ENCODE results near the gene COL23A1. TPM values are rescaled to one million over a fixed set of nuclear protein-coding genes. Genes with fewer than 3 reads are reported as not detected.
A peak's percentile ranks its signal among the peaks of the same experiment; 100 is the strongest.

COL23A1 gene
- polyA plus RNA-seq, 2 of the 4 experiments (the other 2 are of a cell fraction): not detected

GRCh38 chr5:178462076-178462475, 128.1 kb downstream of the COL23A1 start:
- ATAC-seq: no peak
- CTCF ChIA-PET: interaction anchor here (1.0 to 1.7 kb wide), 3 partner anchors 8 to 1032 kb away, joined by 3 to 7 read pairs (median 3); no protein-coding TSS in a partner anchor
- POLR2A ChIA-PET: no interaction called here

DNA sequence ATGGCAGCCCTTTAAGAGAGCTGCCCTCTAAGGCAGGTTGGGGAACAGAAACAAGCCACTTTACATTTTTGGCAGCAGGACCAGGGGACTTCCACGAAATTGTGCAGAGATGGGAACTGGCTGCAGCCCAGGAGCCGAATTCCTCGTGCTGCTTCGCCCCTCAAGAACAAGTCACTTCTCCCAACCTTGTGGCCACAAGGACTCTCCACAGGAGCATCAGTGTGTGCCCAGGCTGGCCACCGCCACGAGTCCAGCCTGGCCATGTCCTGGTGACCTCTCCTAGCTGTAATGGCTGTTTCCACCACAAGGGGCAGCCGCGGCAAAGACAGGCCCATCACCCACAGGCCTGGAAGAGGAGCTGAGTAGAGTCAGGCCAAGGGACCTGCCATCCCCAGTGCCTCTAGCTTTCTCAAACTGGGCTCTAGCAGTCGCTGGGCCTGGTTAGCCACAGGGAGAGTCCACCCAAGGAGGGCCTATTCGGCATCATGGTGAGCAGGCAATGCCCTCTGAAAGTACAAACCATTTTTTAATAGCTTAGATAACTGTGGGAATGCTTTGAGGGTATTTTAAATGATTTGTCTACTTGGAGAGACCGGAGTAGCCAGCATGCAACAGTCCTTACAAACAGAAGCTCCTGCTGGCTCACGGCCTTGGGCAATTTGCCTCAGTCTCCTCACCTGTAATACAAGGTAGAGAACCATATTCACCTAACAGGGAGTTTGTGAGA, 129.0 kb downstream of the COL23A1 start:
- ATAC-seq (peak; percentile 81 to 96), DNase-seq (ENCODE audit: low read depth in 1 of 2, low spot score in 1 of 2) (peak; percentile 37 to 58), FAIRE-seq (no peak)
- no peaks in the 10 kb centered on the region for H3K4me1 ChIP-seq
- 8% methylated on average over 10 of the region's 12 CpGs for WGBS (ENCODE audit: missing lambda C conversion rate)
- no peak for TF ChIP-seq NFE2L2 (conservative IDR thresholded peaks at IDR 0.05; ENCODE audit: low read length)
- no peak for TF ChIP-seq RARB (CRISPR knock-in tag; IDR thresholded peaks at IDR 0.05)
- no peak for TF ChIP-seq TFCP2L1 (CRISPR knock-in tag; IDR thresholded peaks at IDR 0.05)
- TF ChIP-seq CHD2 (IDR thresholded peaks at IDR 0.05; ENCODE audit: low read length, partially characterized antibody): no peak
- peak in 1 of 2 experiments; percentile 48; a peak in 2 of 5 replicates for TF ChIP-seq RAD21 (conservative IDR thresholded peaks at IDR 0.05 in 1 of 2, IDR thresholded peaks at IDR 0.05 in 1 of 2)
- H3K27ac ChIP-seq: no peak overlapping the region
- no peak overlapping the region for H3K4me3 ChIP-seq
- H3K9me3 ChIP-seq: peaks cover 16% of the 10 kb centered on the region; the same call in 1 of the 3 replicates
- H3K4me2 ChIP-seq: no peak overlapping the region
- ChIA-PET CTCF (interaction anchor here (0.6 to 1.8 kb wide), 6 partner anchors 9 to 1032 kb away, joined by 3 to 7 read pairs (median 3); no protein-coding TSS in a partner anchor), POLR2A (no interaction called here)

More at GRCh38 chr5:178462076-178462475, 128.1 kb downstream of the COL23A1 start:
- Histone ChIP-seq H3K4me1 (no peaks in the 10 kb centered on the region), H3K27ac (no peak overlapping the region), H3K4me3 (no peak overlapping the region), H3K4me2 (no peak overlapping the region), H3K9me3 (peaks cover 20% of the 10 kb centered on the region; the same call in 1 of the 3 replicates)
- no peak for FAIRE-seq
- no peak for TF ChIP-seq CBX2 (IDR thresholded peaks at IDR 0.05; ENCODE audit: borderline replicate concordance, low read depth)
- no peak for TF ChIP-seq KDM5A (IDR thresholded peaks at IDR 0.05)
- DNase-seq (ENCODE audit: low read depth in 1 of 2, low spot score in 1 of 2): no peak

DNA sequence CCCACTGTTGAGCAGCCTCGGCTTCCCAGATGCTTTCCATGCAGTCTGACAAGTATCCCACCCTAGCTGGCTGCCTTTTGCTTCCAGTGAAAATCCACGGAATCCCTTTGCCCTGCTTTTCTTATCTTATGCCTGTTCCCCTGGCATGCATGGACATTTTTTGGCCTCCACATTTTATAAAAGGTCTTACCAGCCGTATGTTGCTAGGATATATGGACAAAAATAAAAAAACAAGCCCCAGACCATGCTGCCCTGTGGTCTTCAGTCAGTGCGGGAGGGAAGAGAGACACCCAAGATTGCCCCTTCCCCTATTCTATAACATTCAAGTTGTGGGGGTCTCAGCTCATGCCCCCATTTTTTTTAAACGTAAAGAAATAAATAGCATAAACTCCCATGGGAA, 129.6 kb downstream of the COL23A1 start:
- ChIA-PET CTCF (interaction anchor here (0.6 to 1.8 kb wide), 4 partner anchors 9 to 308 kb away, joined by 3 to 7 read pairs (median 4); no protein-coding TSS in a partner anchor), POLR2A (no interaction called here)
- FAIRE-seq (no peak), DNase-seq (ENCODE audit: low read depth in 1 of 2, low spot score in 1 of 2) (no peak), ATAC-seq (no peak)
- TF ChIP-seq CHD4 (IDR thresholded peaks at IDR 0.05; ENCODE audit: borderline replicate concordance) (no peak), CEBPB (IDR thresholded peaks at IDR 0.05) (no peak), ESRRA (IDR thresholded peaks at IDR 0.05; ENCODE audit: borderline replicate concordance, low read length) (no peak)
- TF ChIP-seq, protein P1, sequence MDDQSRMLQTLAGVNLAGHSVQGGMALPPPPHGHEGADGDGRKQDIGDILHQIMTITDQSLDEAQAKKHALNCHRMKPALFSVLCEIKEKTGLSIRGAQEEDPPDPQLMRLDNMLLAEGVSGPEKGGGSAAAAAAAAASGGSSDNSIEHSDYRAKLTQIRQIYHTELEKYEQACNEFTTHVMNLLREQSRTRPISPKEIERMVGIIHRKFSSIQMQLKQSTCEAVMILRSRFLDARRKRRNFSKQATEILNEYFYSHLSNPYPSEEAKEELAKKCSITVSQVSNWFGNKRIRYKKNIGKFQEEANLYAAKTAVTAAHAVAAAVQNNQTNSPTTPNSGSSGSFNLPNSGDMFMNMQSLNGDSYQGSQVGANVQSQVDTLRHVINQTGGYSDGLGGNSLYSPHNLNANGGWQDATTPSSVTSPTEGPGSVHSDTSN (IDR thresholded peaks at IDR 0.05): no peak
- TF ChIP-seq, protein P2, sequence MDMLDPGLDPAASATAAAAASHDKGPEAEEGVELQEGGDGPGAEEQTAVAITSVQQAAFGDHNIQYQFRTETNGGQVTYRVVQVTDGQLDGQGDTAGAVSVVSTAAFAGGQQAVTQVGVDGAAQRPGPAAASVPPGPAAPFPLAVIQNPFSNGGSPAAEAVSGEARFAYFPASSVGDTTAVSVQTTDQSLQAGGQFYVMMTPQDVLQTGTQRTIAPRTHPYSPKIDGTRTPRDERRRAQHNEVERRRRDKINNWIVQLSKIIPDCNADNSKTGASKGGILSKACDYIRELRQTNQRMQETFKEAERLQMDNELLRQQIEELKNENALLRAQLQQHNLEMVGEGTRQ (IDR thresholded peaks at IDR 0.05): no peak
- H3K4me1 ChIP-seq: no peaks in the 10 kb centered on the region
- peaks cover 10% of the 10 kb centered on the region; the same call in 1 of the 3 replicates for H3K9me3 ChIP-seq
- no peak overlapping the region for H3K27ac ChIP-seq
- no peak overlapping the region for H3K4me2 ChIP-seq
- no peak overlapping the region for H3K4me3 ChIP-seq
- 27% methylated on average over 5 of the region's 5 CpGs for WGBS (ENCODE audit: missing lambda C conversion rate)

DNA sequence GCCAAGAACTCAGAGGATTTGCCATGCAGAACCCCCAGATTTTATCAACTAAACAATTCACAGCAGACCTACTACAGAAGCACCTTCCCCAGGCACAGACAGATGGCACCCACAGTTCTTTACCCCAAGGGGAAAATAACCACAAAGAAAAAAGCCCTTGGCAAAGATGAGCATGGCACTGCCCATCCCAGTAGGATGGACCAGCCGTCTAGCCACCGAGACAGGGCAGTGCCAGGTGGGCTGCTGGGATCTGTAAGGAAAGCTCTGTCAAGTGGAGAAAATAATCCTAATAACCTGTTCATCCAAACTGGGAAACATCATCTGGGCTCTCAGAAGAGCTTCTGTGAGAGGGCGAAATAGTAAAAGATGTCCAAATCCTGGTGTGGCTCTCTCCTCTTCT, 130.0 kb downstream of the COL23A1 start:
- H3K27ac ChIP-seq: no peak overlapping the region
- ChIA-PET CTCF (interaction anchor here (0.6 to 1.8 kb wide), 3 partner anchors 10 to 308 kb away, joined by 3 to 7 read pairs (median 4); no protein-coding TSS in a partner anchor), POLR2A (no interaction called here)
- no peak for DNase-seq (ENCODE audit: low read depth in 1 of 2, low spot score in 1 of 2)
- no peak overlapping the region for H3K4me3 ChIP-seq
- ATAC-seq: no peak
- FAIRE-seq: no peak
- no peak for TF ChIP-seq NPAS2 (CRISPR knock-in tag; IDR thresholded peaks at IDR 0.05; ENCODE audit: borderline replicate concordance)
- TF ChIP-seq, protein P3, sequence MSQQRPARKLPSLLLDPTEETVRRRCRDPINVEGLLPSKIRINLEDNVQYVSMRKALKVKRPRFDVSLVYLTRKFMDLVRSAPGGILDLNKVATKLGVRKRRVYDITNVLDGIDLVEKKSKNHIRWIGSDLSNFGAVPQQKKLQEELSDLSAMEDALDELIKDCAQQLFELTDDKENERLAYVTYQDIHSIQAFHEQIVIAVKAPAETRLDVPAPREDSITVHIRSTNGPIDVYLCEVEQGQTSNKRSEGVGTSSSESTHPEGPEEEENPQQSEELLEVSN (IDR thresholded peaks at IDR 0.05; ENCODE audit: borderline replicate concordance, low read depth): no peak
- TF ChIP-seq ESRRA (IDR thresholded peaks at IDR 0.05; ENCODE audit: borderline replicate concordance, low read length): no peak
- TF ChIP-seq, protein P1 (IDR thresholded peaks at IDR 0.05): no peak
- TF ChIP-seq RARB (CRISPR knock-in tag; IDR thresholded peaks at IDR 0.05): no peak
- no peak for TF ChIP-seq HEYL (CRISPR knock-in tag; IDR thresholded peaks at IDR 0.05)
- TF ChIP-seq ZFP36 (IDR thresholded peaks at IDR 0.05; ENCODE audit: borderline replicate concordance, partially characterized antibody): no peak
- no peak for TF ChIP-seq HOXB13 (CRISPR knock-in tag; IDR thresholded peaks at IDR 0.05; ENCODE audit: low read depth)
- no peak for TF ChIP-seq TFCP2L1 (CRISPR knock-in tag; IDR thresholded peaks at IDR 0.05)
- TF ChIP-seq MAZ (IDR thresholded peaks at IDR 0.05; ENCODE audit: borderline replicate concordance, low read depth, low read length): no peak
- no peak for TF ChIP-seq ZSCAN20 (CRISPR knock-in tag; IDR thresholded peaks at IDR 0.05)
- no peak for TF ChIP-seq FOXS1 (CRISPR knock-in tag; IDR thresholded peaks at IDR 0.05)
- no peak for TF ChIP-seq NFE2L2 (conservative IDR thresholded peaks at IDR 0.05; ENCODE audit: low read length)
- TF ChIP-seq HOXA7 (CRISPR knock-in tag; IDR thresholded peaks at IDR 0.05): no peak
- no peak for TF ChIP-seq JUNB (IDR thresholded peaks at IDR 0.05)
- TF ChIP-seq PHF8 (IDR thresholded peaks at IDR 0.05; ENCODE audit: borderline replicate concordance, low read depth): no peak
- 56% methylated on average over 2 of the region's 3 CpGs for WGBS (ENCODE audit: missing lambda C conversion rate)
- peaks cover 13% of the 10 kb centered on the region; the same call in 1 of the 3 replicates for H3K9me3 ChIP-seq
- no peak overlapping the region for H3K4me2 ChIP-seq
- H3K4me1 ChIP-seq: no peaks in the 10 kb centered on the region

Measured in A549 (cell line).